GM10248 (cell line): ENCODE measurements around the gene POU3F1.

Experiments
- CTCF ChIA-PET: fragments of 300-600 bp; sonication (Branson Sonifier 250); formaldehyde crosslinking; extraction: SDS; loops from one replicate; lab custom pipeline; 2021; ENCODE audit warnings: antibody characterized with exemption; lab: Yijun Ruan, JAX
- POLR2A ChIA-PET: fragments of 350-650 bp; sonication (Branson Sonifier 250); formaldehyde crosslinking; extraction: SDS; loops from one replicate; lab custom pipeline; 2020; ENCODE audit warnings: antibody characterized with exemption; lab: Yijun Ruan, JAX
- DNase-seq: peaks from one replicate; pipeline ENCODE4 v3.0.0; 2012; ENCODE audit errors: extremely low spot score
- CTCF ChIP-seq: IDR thresholded peaks from 2 replicates; pipeline ENCODE4 v1.5.1; 2012; ENCODE audit warnings: mild to moderate bottlenecking, low read depth; ENCODE audit errors: extremely low read depth, missing control alignments, control extremely low read depth

The POU3F1 gene

GRCh38 chr1:38084113-38084512, 37.5 kb upstream of the POU3F1 start:
- no peak for TF ChIP-seq CTCF
- ChIA-PET CTCF (interaction anchor here (0.8 to 7.1 kb wide), 3 partner anchors 10 to 72 kb away, joined by 3 to 40 read pairs (median 3); no protein-coding TSS in a partner anchor), POLR2A (no interaction called here)
- DNase-seq, result no peak

- TF ChIP-seq CTCF, result no peak
- POLR2A ChIA-PET, result no interaction called here
- CTCF ChIA-PET, result interaction anchor here (0.8 to 7.1 kb wide), 3 partner anchors 11 to 72 kb away, joined by 3 to 40 read pairs (median 3); no protein-coding TSS in a partner anchor
- no peak for DNase-seq
Measured at GRCh38 chr1:38083541-38083940, 36.9 kb upstream of the POU3F1 start.

- no peak for TF ChIP-seq CTCF
- ChIA-PET POLR2A (no interaction called here), CTCF (interaction anchor here (0.9 to 7.1 kb wide), 4 partner anchors 11 to 73 kb away, joined by 3 to 40 read pairs (median 4); no protein-coding TSS in a partner anchor)
- no peak for DNase-seq
Measured at GRCh38 chr1:38082769-38083263, 36.2 kb upstream of the POU3F1 start.

- POLR2A ChIA-PET, result no interaction called here
- TF ChIP-seq CTCF, result no peak
- DNase-seq, result no peak
- CTCF ChIA-PET, result no interaction called here
Measured at GRCh38 chr1:38079019-38079418, 32.4 kb upstream of the POU3F1 start.

- no peak for TF ChIP-seq CTCF
- ChIA-PET CTCF (no interaction called here), POLR2A (no interaction called here)
- DNase-seq, result no peak
Measured at GRCh38 chr1:38077523-38078147, 31.0 kb upstream of the POU3F1 start.

- no peak for TF ChIP-seq CTCF
- ChIA-PET POLR2A (no interaction called here), CTCF (interaction anchor here (1.1 kb wide), 1 partner anchor 46 kb away, joined by 3 read pairs; no protein-coding TSS in a partner anchor)
Measured at GRCh38 chr1:38076455-38076854, 29.9 kb upstream of the POU3F1 start.

More at GRCh38 chr1:38076455-38076854, 29.9 kb upstream of the POU3F1 start:
- DNase-seq, result no peak
